Measurements from ENCODE around the gene EHD3. TPM values are rescaled to one million over a fixed set of nuclear protein-coding genes. Genes with fewer than 3 reads are reported as not detected.

EHD3 gene
- total and polyA plus RNA-seq, 2 of the 8 experiments (the other 6 are each of a cell fraction or from before 2014, with no cell fraction given), result 9.3 to 12.0 TPM

DNA sequence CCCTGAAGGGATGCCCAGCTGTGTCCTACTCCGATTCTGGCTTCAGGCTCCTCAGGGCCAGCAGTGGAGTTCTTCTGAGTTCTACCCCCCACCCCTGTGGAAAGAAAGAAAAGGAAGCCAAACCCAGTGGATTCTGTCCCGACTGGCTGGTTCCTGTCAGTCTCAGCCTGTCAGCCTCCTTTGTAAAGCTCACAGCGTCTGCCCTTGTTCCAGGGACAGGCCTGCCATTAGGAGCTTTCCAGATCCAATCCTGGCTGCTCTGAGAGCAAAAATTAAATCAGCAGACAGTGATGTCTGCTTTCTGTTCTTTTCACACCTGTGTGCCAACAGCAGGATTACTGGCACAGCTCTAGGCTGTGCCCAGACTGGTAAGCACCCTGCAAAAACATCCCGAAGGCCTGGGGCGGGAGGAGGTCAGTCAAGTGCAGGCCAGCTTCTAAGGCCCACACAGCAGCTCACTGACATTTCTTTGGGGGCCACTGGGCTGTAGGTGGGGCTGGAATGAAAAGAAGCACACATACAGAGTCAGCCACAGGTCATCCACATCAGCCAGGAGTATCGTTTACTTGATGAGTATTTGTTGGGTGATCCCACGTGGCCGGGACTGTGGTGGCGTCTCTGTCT is 69.1 kb downstream of the EHD3 start:
- Histone ChIP-seq H2BK120ac (replicated peaks; ENCODE audit: low read depth, low read length) (no peak overlapping the region), H3K4me1 (replicated peaks in 1 of 4; ENCODE audit: control insufficient read depth in 3 of 4, insufficient read depth in 4 of 4, low read length in 3 of 4) (peaks cover 3 to 6% (median 5%) of the 10 kb centered on the region in 4 experiments; a peak in 6 of 7 replicates), H3K9ac (replicated peaks in 1 of 4; ENCODE audit: extremely low read depth in 1 of 4, low read depth in 3 of 4, low read length in 3 of 4) (no peak overlapping the region), H3K23me2 (ENCODE audit: low read depth, low read length) (peaks cover 2% of the 10 kb centered on the region; the same call in 1 of the 2 replicates), H2BK20ac (ENCODE audit: low read length) (no peak overlapping the region), H4K5ac (ENCODE audit: insufficient read length, low read depth, low read length) (no peak overlapping the region), H2AFZ (ENCODE audit: low read length) (no peak overlapping the region), H3K56ac (replicated peaks; ENCODE audit: insufficient read length, low read depth, low read length) (no peak overlapping the region), H3K18ac (ENCODE audit: extremely low read depth, low read length) (no peak overlapping the region), H3K4ac (replicated peaks; ENCODE audit: insufficient read length, low read depth, low read length) (no peak overlapping the region), H3K4me2 (ENCODE audit: insufficient read depth in 1 of 2, low read depth in 2 of 2, low read length in 2 of 2) (no peak overlapping the region), H3K27me3 (replicated peaks in 1 of 4; ENCODE audit: control insufficient read depth in 3 of 4, extremely low read depth in 1 of 4, insufficient read depth in 3 of 4, low read length in 3 of 4) (no peaks in the 10 kb centered on the region), H3K4me3 (ENCODE audit: extremely low read depth in 1 of 4, insufficient read depth in 2 of 4, low read depth in 3 of 4, low read length in 4 of 4) (no peak overlapping the region), H3K23ac (ENCODE audit: insufficient read length) (no peak overlapping the region), H3K79me2 (ENCODE audit: control insufficient read depth in 1 of 2, insufficient read depth in 2 of 2, low read length in 2 of 2) (no peaks in the 10 kb centered on the region), H2AK5ac (ENCODE audit: low read depth, low read length) (no peak overlapping the region), H4K20me1 (replicated peaks in 1 of 2; ENCODE audit: control insufficient read depth in 1 of 2, insufficient read depth in 2 of 2, low read length in 2 of 2) (no peaks in the 10 kb centered on the region), H3K36me3 (ENCODE audit: control insufficient read depth in 2 of 4, insufficient read depth in 4 of 4, low read length in 3 of 4) (no peaks in the 10 kb centered on the region), H2BK5ac (ENCODE audit: low read depth, low read length) (no peak overlapping the region), H4K91ac (replicated peaks; ENCODE audit: insufficient read length, low read length) (no peak overlapping the region), H3K79me1 (ENCODE audit: low read depth, low read length) (no peaks in the 10 kb centered on the region), H3K9me3 (ENCODE audit: insufficient read depth in 2 of 2, low read depth in 1 of 2, low read length in 1 of 2) (no peaks in the 10 kb centered on the region), H3K27ac (ENCODE audit: low read depth, low read length) (no peak overlapping the region), H3K14ac (ENCODE audit: insufficient read length) (no peak overlapping the region), H2BK15ac (ENCODE audit: low read length) (no peak overlapping the region), H2BK12ac (ENCODE audit: low read depth, low read length) (no peak overlapping the region), H4K8ac (ENCODE audit: extremely low read depth, insufficient read depth, low read length) (no peak overlapping the region)
- FAIRE-seq (no peak), DNase-seq (ENCODE audit: low read depth in 1 of 2, low spot score in 2 of 2) (no peak)
- TF ChIP-seq BACH1 (IDR thresholded peaks at IDR 0.05; ENCODE audit: low read length) (no peak), TAF1 (IDR thresholded peaks at IDR 0.05; ENCODE audit: low read depth, low read length) (no peak), SIRT6 (IDR thresholded peaks at IDR 0.05; ENCODE audit: low read length) (no peak), POU5F1 (IDR thresholded peaks at IDR 0.05; ENCODE audit: low read depth, low read length) (no peak), MAFK (IDR thresholded peaks at IDR 0.05; ENCODE audit: low read depth, low read length) (no peak), RFX5 (IDR thresholded peaks at IDR 0.05; ENCODE audit: borderline replicate concordance, low read depth, low read length) (no peak), YY1 (IDR thresholded peaks at IDR 0.05; ENCODE audit: low read depth, low read length) (no peak), NANOG (IDR thresholded peaks at IDR 0.05; ENCODE audit: insufficient read depth, low read depth, low read length, poor library complexity, severe bottlenecking) (no peak), RAD21 (IDR thresholded peaks at IDR 0.05 in 1 of 2, conservative IDR thresholded peaks at IDR 0.05 in 1 of 2; ENCODE audit: low read depth in 2 of 2, low read length in 2 of 2) (no peak)
- POLR2A ChIA-PET (ENCODE audit: partially characterized antibody), result no interaction called here
- WGBS, 2 experiments (ENCODE audit: extremely low coverage in 1 of 2, insufficient coverage in 1 of 2, insufficient read length in 1 of 2, insufficient replicate concordance in 2 of 2, low coverage in 1 of 2, low lambda C conversion rate in 2 of 2, missing lambda C conversion rate in 1 of 2), result 91% methylated on average over 9 of the region's 9 CpGs; no CpG with 5 or more reads in 1 of the 2 experiments
- CTCF ChIA-PET (ENCODE audit: partially characterized antibody), result interaction anchor here (2.2 to 2.6 kb wide), 2 partner anchors 31 to 591 kb away, joined by 6 to 9 read pairs; no protein-coding TSS in a partner anchor

Measured in H1 (cell line).